Endothelial cell (in vitro differentiated cells): ENCODE results near the gene RASGEF1C. TPM values are rescaled to one million over a fixed set of nuclear protein-coding genes. Genes with fewer than 3 reads are reported as not detected.
"Not testable (repeated sequence)": the region's sequence is repeated elsewhere in the genome, so short reads cannot be mapped to it uniquely, and the experiment has no call there.

Experiments
- DNase-seq: peaks from one replicate; pipeline ENCODE4 v3.0.0; 2021; ENCODE audit warnings: low spot score
- H3K27ac Mint-ChIP-seq: one replicate; pipeline ENCODE4 v1.8.0; 2021; ENCODE audit warnings: mixed read lengths, inconsistent platforms; ENCODE audit not compliant: unreplicated experiment
- H3K27me3 Mint-ChIP-seq: one replicate; pipeline ENCODE4 v1.8.0; 2021; ENCODE audit warnings: mild to moderate bottlenecking, moderate library complexity, mixed read lengths, inconsistent platforms; ENCODE audit not compliant: unreplicated experiment
- H3K36me3 Mint-ChIP-seq: one replicate; pipeline ENCODE4 v1.8.0; 2021; ENCODE audit warnings: mild to moderate bottlenecking, low read depth, mixed read lengths, inconsistent platforms; ENCODE audit not compliant: unreplicated experiment
- H3K4me1 Mint-ChIP-seq: one replicate; pipeline ENCODE4 v1.8.0; 2021; ENCODE audit warnings: mild to moderate bottlenecking, mixed read lengths, inconsistent platforms; ENCODE audit not compliant: unreplicated experiment
- H3K4me3 Mint-ChIP-seq: one replicate; pipeline ENCODE4 v1.8.0; 2021; ENCODE audit warnings: mild to moderate bottlenecking, mixed read lengths, inconsistent platforms; ENCODE audit not compliant: unreplicated experiment
- H3K9me3 Mint-ChIP-seq: one replicate; pipeline ENCODE4 v1.8.0; 2021; ENCODE audit warnings: mixed read lengths, inconsistent platforms; ENCODE audit not compliant: unreplicated experiment
- CTCF ChIP-seq: fragments of 200-600 bp; sonication (generic); IDR thresholded peaks from one replicate; pipeline ENCODE4 v1.5.0; 2021; ENCODE audit warnings: antibody characterized with exemption; ENCODE audit not compliant: unreplicated experiment
- total RNA-seq: library from RNA; stranded (reverse); fragmentation: NEBNext Ultra II Directional; extraction: Animal tissue kit (Norgen Biotek cat#: 25700); gene quantifications from one replicate; pipeline ENCODE4 v1.2.1, GENCODE V29; 2021; ENCODE audit not compliant: unreplicated experiment

Gene RASGEF1C
- total RNA-seq, 1 donor from 2014 or later = 0.64 TPM

- DNase-seq = peak; percentile 92
- H3K9me3 Mint-ChIP-seq = no peaks in the 10 kb centered on the region
- H3K27me3 Mint-ChIP-seq = no peaks in the 10 kb centered on the region
- peak overlapping the region; percentile 83 for H3K27ac Mint-ChIP-seq
- peaks cover 13% of the 10 kb centered on the region for H3K4me1 Mint-ChIP-seq
- peak overlapping the region; percentile 88 for H3K4me3 Mint-ChIP-seq
- no peaks in the 10 kb centered on the region for H3K36me3 Mint-ChIP-seq
- TF ChIP-seq CTCF = peak; percentile 100
Observed at GRCh38 chr5:180090098-180090768, 118.8 kb downstream of the RASGEF1C start.

- H3K27ac Mint-ChIP-seq, H3K9me3 Mint-ChIP-seq, H3K27me3 Mint-ChIP-seq, H3K36me3 Mint-ChIP-seq, DNase-seq, H3K4me3 Mint-ChIP-seq: not testable (repeated sequence)
- peaks cover 13% of the 10 kb centered on the region for H3K4me1 Mint-ChIP-seq
Observed at GRCh38 chr5:180089628-180090027, 119.4 kb downstream of the RASGEF1C start.

GRCh38 chr5:180088561-180088960, 120.5 kb downstream of the RASGEF1C start:
- peaks cover 9% of the 10 kb centered on the region for H3K4me1 Mint-ChIP-seq
- TF ChIP-seq CTCF = no peak
- no peak for DNase-seq
- H3K36me3 Mint-ChIP-seq = no peaks in the 10 kb centered on the region
- no peak overlapping the region for H3K4me3 Mint-ChIP-seq
- H3K27me3 Mint-ChIP-seq = peaks cover 3% of the 10 kb centered on the region
- H3K9me3 Mint-ChIP-seq = no peaks in the 10 kb centered on the region
- no peak overlapping the region for H3K27ac Mint-ChIP-seq

GRCh38 chr5:180086816-180087399, 122.1 kb downstream of the RASGEF1C start:
- H3K27me3 Mint-ChIP-seq = peaks cover 5% of the 10 kb centered on the region
- no peaks in the 10 kb centered on the region for H3K9me3 Mint-ChIP-seq
- no peak for DNase-seq
- H3K36me3 Mint-ChIP-seq = no peaks in the 10 kb centered on the region
- H3K27ac Mint-ChIP-seq = peak overlapping the region; percentile 64
- no peak overlapping the region for H3K4me3 Mint-ChIP-seq
- peaks cover 5% of the 10 kb centered on the region for H3K4me1 Mint-ChIP-seq
- TF ChIP-seq CTCF = no peak

- peaks cover 5% of the 10 kb centered on the region for H3K4me1 Mint-ChIP-seq
- H3K9me3 Mint-ChIP-seq = no peaks in the 10 kb centered on the region
- peak overlapping the region; percentile 89 for H3K27ac Mint-ChIP-seq
- H3K4me3 Mint-ChIP-seq = peak overlapping the region; percentile 1
- H3K36me3 Mint-ChIP-seq = no peaks in the 10 kb centered on the region
- H3K27me3 Mint-ChIP-seq = peaks cover 5% of the 10 kb centered on the region
- no peak for TF ChIP-seq CTCF
- no peak for DNase-seq
Observed at GRCh38 chr5:180085837-180086236, 123.2 kb downstream of the RASGEF1C start.
